K562 (cell line): ENCODE results near the gene ABCA4. TPM values are rescaled to one million over a fixed set of nuclear protein-coding genes. Genes with fewer than 3 reads are reported as not detected.

Source experiments
- ATAC-seq: fragments of 200-7000 bp; cut with Tn5 transposase; 3 replicates; pipeline ENCODE4 v1.9.1; 2020; ENCODE audit warnings: moderate library complexity
- BruUV-seq: library from RNA; stranded (reverse); fragments of 400-500 nt; replicated peaks from 2 replicates; lab custom pipeline; 2021; lab: Mats Ljungman, UMichigan
- CTCF ChIA-PET: fragments of 300-600 bp; formaldehyde crosslinking; extraction: SDS; loops from one replicate; lab custom pipeline; 2021; ENCODE audit warnings: low intra/inter-chr PET ratio; lab: Yijun Ruan, JAX
- POLR2A ChIA-PET: fragments of 300-600, 350-650 bp; sonication (Branson Sonifier 250); formaldehyde crosslinking; extraction: SDS; loops from one replicate; lab custom pipeline; 2021; ENCODE audit warnings: antibody characterized with exemption, inconsistent platforms; lab: Yijun Ruan, JAX
- DNase-seq, 4 experiments: peaks; one replicate each; pipeline versions ENCODE4 v3.0.0 to v3.0.0-alpha.2; 2011 to 2018; ENCODE audit warnings: low spot score in 3 of 4, mixed read lengths in 3 of 4; ENCODE audit errors: extremely low read depth in 1 of 4
- FAIRE-seq: peaks from 2 replicates; lab custom pipeline; 2011; peaks lifted over from hg19 to GRCh38; lab: Jason Lieb, UNC
- H2AFZ ChIP-seq: 2 replicates; pipeline ENCODE4 v1.6.0; 2011; ENCODE audit warnings: low read depth, low read length, control low read depth, inconsistent platforms
- H3K27ac ChIP-seq: fragments of 200-600 bp; 3 replicates; pipeline ENCODE4 v1.8.0; 2011; ENCODE audit warnings: low read depth, mild to moderate bottlenecking, control low read depth, inconsistent platforms, low read length, moderate library complexity, mixed read lengths; ENCODE audit errors: extremely low read depth
- H3K27me3 ChIP-seq, 2 experiments: fragments of 300-600 bp in 1 of 2; 2 replicates in 1 of 2; 3 replicates in 1 of 2; pipeline versions ENCODE4 v1.6.0 to v1.8.0; 2011; ENCODE audit warnings: inconsistent platforms in 2 of 2, low read length in 2 of 2, mild to moderate bottlenecking in 1 of 2, mixed read lengths in 1 of 2, moderate library complexity in 1 of 2; ENCODE audit not compliant: control insufficient read depth in 2 of 2, insufficient read depth in 2 of 2
- H3K36me3 ChIP-seq: fragments of 300-600 bp; 3 replicates; pipeline ENCODE4 v1.8.0; 2011; ENCODE audit warnings: mild to moderate bottlenecking, low read length, inconsistent platforms; ENCODE audit not compliant: control insufficient read depth, insufficient read depth
- H3K4me1 ChIP-seq, 2 experiments: fragments of 200-600 bp in 1 of 2; replicated peaks in 1 of 2; 2 replicates in 1 of 2; 3 replicates in 1 of 2; pipeline versions ENCODE4 v1.5.1 to v1.8.0; 2011; ENCODE audit warnings: inconsistent platforms in 2 of 2, low read length in 2 of 2, mild to moderate bottlenecking in 1 of 2, mixed read lengths in 1 of 2, moderate library complexity in 1 of 2; ENCODE audit not compliant: control insufficient read depth in 2 of 2, insufficient read depth in 2 of 2
- H3K4me2 ChIP-seq: 2 replicates; pipeline ENCODE4 v1.6.1; 2011; ENCODE audit warnings: low read length, control low read depth, inconsistent platforms, mixed read lengths; ENCODE audit not compliant: insufficient read depth
- H3K4me3 ChIP-seq: fragments of 200-600 bp; sonication (generic), shearing (Covaris generic); 2 replicates; pipeline ENCODE4 v1.5.1; 2016; ENCODE audit warnings: control low read depth, inconsistent platforms
- H3K79me2 ChIP-seq: fragments of 200-600 bp; 3 replicates; pipeline ENCODE4 v1.8.0; 2011; ENCODE audit warnings: low read length, inconsistent platforms; ENCODE audit not compliant: control insufficient read depth, insufficient read depth
- H3K9ac ChIP-seq, 2 experiments: 2 replicates each; pipeline versions ENCODE4 v1.6.0 to v1.6.1; 2011; ENCODE audit warnings: low read depth in 2 of 2, low read length in 2 of 2, control low read depth in 1 of 2, inconsistent platforms in 1 of 2, mild to moderate bottlenecking in 1 of 2, mixed read lengths in 1 of 2; ENCODE audit not compliant: insufficient read depth in 1 of 2
- H3K9me1 ChIP-seq: one replicate; pipeline ENCODE4 v1.6.0; 2011; ENCODE audit warnings: inconsistent platforms, mild to moderate bottlenecking, low read length, moderate library complexity; ENCODE audit not compliant: control insufficient read depth, insufficient read depth
- H3K9me3 ChIP-seq: replicated peaks from 2 replicates; pipeline ENCODE4 v1.5.1; 2011; ENCODE audit warnings: low read depth, low read length, inconsistent platforms; ENCODE audit not compliant: control insufficient read depth, insufficient read depth
- H4K20me1 ChIP-seq: replicated peaks from 2 replicates; pipeline ENCODE4 v1.6.1; 2011; ENCODE audit warnings: low read length, inconsistent platforms, mixed read lengths; ENCODE audit not compliant: control insufficient read depth, insufficient read depth
- BCL6 ChIP-seq: fragments of 250-450 bp; sonication (Bioruptor Pico); IDR thresholded peaks from 2 replicates; pipeline ENCODE4 v1.4.0; 2020
- C11orf30 ChIP-seq: fragments of 450-650 bp; IDR thresholded peaks from 2 replicates; pipeline ENCODE4 v1.6.1; 2016; ENCODE audit warnings: low read depth, mild to moderate bottlenecking
- COPS2 ChIP-seq: fragments of 450-650 bp; conservative IDR thresholded peaks from 2 replicates; pipeline ENCODE4 v1.6.1; 2016; ENCODE audit warnings: mild to moderate bottlenecking, moderate library complexity
- E2F8 ChIP-seq: fragments of 450-650 bp; IDR thresholded peaks from 2 replicates; pipeline ENCODE4 v1.7.1; 2018; ENCODE audit warnings: mild to moderate bottlenecking, low read depth; ENCODE audit not compliant: partially characterized antibody
- HMGXB4 ChIP-seq: sonication (generic); formaldehyde crosslinking; IDR thresholded peaks from 2 replicates; pipeline ENCODE4 v1.8.1; 2023; ENCODE audit warnings: mild to moderate bottlenecking, missing genetic modification reagents
- LARP7 ChIP-seq: fragments of 450-650 bp; IDR thresholded peaks from 2 replicates; pipeline ENCODE4 v1.6.1; 2016
- PTTG1 ChIP-seq: fragments of 450-650 bp; IDR thresholded peaks from 2 replicates; pipeline ENCODE4 v1.6.1; 2016; ENCODE audit warnings: low read depth, mild to moderate bottlenecking, missing genetic modification characterization, missing compliant biosample characterization
- RAD21 ChIP-seq, 2 experiments: fragments of 250-450 bp in 1 of 2; fragments of 450-650 bp in 1 of 2; sonication (Bioruptor Pico) in 1 of 2; formaldehyde crosslinking in 1 of 2; IDR thresholded peaks in 1 of 2; conservative IDR thresholded peaks in 1 of 2; 2 replicates each; pipeline versions ENCODE4 v1.4.0 to v1.8.0; 2020 to 2022; ENCODE audit warnings: mild to moderate bottlenecking in 2 of 2, moderate library complexity in 1 of 2
- STAG1 ChIP-seq: sonication (generic); formaldehyde crosslinking; IDR thresholded peaks from 2 replicates; pipeline ENCODE4 v1.5.0; 2020; ENCODE audit warnings: missing genetic modification reagents, borderline replicate concordance
- ZBTB2 ChIP-seq: fragments of 450-650 bp; IDR thresholded peaks from 2 replicates; pipeline ENCODE4 v1.6.1; 2016; ENCODE audit warnings: antibody characterized with exemption
- WGBS: fragments of 100-300 bp; shearing (Covaris generic); methylation state at CpG from one replicate; pipeline ENCODE4 v1.1.6; 2016; ENCODE audit warnings: low coverage, mixed read lengths; ENCODE audit not compliant: insufficient coverage; ENCODE audit errors: missing lambda C conversion rate; 5-methylcytosine and 5-hydroxymethylcytosine counted together
- in situ Hi-C: fragments of 300-500 bp; cut with MboI; formaldehyde crosslinking; loops from 4 replicates; pipeline ENCODE4 v1.15.0; 2018; ENCODE audit warnings: inconsistent platforms, mixed read lengths
- intact Hi-C: fragments of 100-400 bp; cut with micrococcal nuclease; formaldehyde crosslinking; loops from 2 replicates; pipeline ENCODE4 v1.14.2; 2022
- polyA plus RNA-seq, 8 experiments: library from polyadenylated mRNA; depleted of rRNA in 4 of 8; stranded (reverse) in 5 of 8; unstranded in 3 of 8; fragments of >200 nt; fragmentation: Nextera tagmentation in 2 of 8; fragmentation: Illumina TruSeq in 1 of 8; extraction: Ambion mirVana in 2 of 8; extraction: Trizol in 1 of 8; gene quantifications; 2 replicates each; pipeline versions ENCODE4 v1.2.1 to v1.2.3, GENCODE V29; 2011 to 2014; ENCODE audit warnings: inconsistent platforms in 1 of 8, missing spikeins in 1 of 8
- total RNA-seq, 7 experiments: library from RNA; depleted of rRNA in 6 of 7; stranded (reverse); fragments of >200 nt in 6 of 7; fragmentation: Illumina TruSeq in 2 of 7; extraction: Trizol in 2 of 7; gene quantifications; 2 replicates each; pipeline versions ENCODE4 v1.2.1 to v1.2.3, GENCODE V29; 2011 to 2021; ENCODE audit warnings: low replicate concordance in 1 of 7
- TF ChIP-seq, protein P1 (sequence below), 2 experiments: IDR thresholded peaks; 2 replicates each; pipeline ENCODE4 v1.6.1; 2012; ENCODE audit warnings: improper control_type of control experiment in 2 of 2, low read depth in 2 of 2, low read length in 2 of 2, borderline replicate concordance in 1 of 2
- TF ChIP-seq, protein P2 (sequence below): fragments of 450-650 bp; formaldehyde crosslinking; IDR thresholded peaks from 2 replicates; pipeline ENCODE4 v1.4.0; 2020; ENCODE audit warnings: mild to moderate bottlenecking, moderate library complexity

Gene ABCA4
- total and polyA plus RNA-seq, 9 of the 15 experiments (the other 6 are each of a cell fraction or from before 2014, with no cell fraction given): 0.01 to 0.04 TPM; not detected in 7

GRCh38 chr1:94115900-94116436 is 5.0 kb downstream of the ABCA4 start:
- intact Hi-C loops: no loop called here
- Histone ChIP-seq H2AFZ (no peak overlapping the region), H3K4me2 (no peak overlapping the region), H3K36me3 (no peaks in the 10 kb centered on the region), H3K9me1 (no peaks in the 10 kb centered on the region), H3K9me3 (no peaks in the 10 kb centered on the region), H3K4me3 (no peak overlapping the region), H3K9ac (no peak overlapping the region), H3K79me2 (no peaks in the 10 kb centered on the region), H3K4me1 (no peaks in the 10 kb centered on the region), H3K27ac (no peak overlapping the region), H4K20me1 (no peaks in the 10 kb centered on the region), H3K27me3 (peaks cover 3 to 41% of the 10 kb centered on the region in 2 experiments; a peak in 4 of 5 replicates)
- FAIRE-seq (no peak), ATAC-seq (no peak), DNase-seq (no peak)
- BruUV-seq: no TSS peak
- WGBS: 1% methylated on average over 5 of the region's 6 CpGs
- in situ Hi-C loops: no loop called here
- ChIA-PET CTCF (no interaction called here), POLR2A (no interaction called here)
- no peak for TF ChIP-seq E2F8
- TF ChIP-seq, protein P1, sequence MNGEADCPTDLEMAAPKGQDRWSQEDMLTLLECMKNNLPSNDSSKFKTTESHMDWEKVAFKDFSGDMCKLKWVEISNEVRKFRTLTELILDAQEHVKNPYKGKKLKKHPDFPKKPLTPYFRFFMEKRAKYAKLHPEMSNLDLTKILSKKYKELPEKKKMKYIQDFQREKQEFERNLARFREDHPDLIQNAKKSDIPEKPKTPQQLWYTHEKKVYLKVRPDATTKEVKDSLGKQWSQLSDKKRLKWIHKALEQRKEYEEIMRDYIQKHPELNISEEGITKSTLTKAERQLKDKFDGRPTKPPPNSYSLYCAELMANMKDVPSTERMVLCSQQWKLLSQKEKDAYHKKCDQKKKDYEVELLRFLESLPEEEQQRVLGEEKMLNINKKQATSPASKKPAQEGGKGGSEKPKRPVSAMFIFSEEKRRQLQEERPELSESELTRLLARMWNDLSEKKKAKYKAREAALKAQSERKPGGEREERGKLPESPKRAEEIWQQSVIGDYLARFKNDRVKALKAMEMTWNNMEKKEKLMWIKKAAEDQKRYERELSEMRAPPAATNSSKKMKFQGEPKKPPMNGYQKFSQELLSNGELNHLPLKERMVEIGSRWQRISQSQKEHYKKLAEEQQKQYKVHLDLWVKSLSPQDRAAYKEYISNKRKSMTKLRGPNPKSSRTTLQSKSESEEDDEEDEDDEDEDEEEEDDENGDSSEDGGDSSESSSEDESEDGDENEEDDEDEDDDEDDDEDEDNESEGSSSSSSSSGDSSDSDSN (IDR thresholded peaks at IDR 0.05; ENCODE audit: borderline replicate concordance in 1 of 2, low read depth in 2 of 2, low read length in 2 of 2): no peak
- no peak for TF ChIP-seq COPS2
- TF ChIP-seq LARP7: no peak
- TF ChIP-seq ZBTB2: no peak
- no peak for TF ChIP-seq RAD21 (CRISPR knock-in tag; conservative IDR thresholded peaks at IDR 0.05 in 1 of 2, IDR thresholded peaks at IDR 0.05 in 1 of 2)
- TF ChIP-seq HMGXB4 (CRISPR knock-in tag): no peak
- no peak for TF ChIP-seq C11orf30
- no peak for TF ChIP-seq BCL6
- TF ChIP-seq STAG1 (CRISPR knock-in tag): no peak
- TF ChIP-seq PTTG1 (tag): no peak
- TF ChIP-seq, protein P2, sequence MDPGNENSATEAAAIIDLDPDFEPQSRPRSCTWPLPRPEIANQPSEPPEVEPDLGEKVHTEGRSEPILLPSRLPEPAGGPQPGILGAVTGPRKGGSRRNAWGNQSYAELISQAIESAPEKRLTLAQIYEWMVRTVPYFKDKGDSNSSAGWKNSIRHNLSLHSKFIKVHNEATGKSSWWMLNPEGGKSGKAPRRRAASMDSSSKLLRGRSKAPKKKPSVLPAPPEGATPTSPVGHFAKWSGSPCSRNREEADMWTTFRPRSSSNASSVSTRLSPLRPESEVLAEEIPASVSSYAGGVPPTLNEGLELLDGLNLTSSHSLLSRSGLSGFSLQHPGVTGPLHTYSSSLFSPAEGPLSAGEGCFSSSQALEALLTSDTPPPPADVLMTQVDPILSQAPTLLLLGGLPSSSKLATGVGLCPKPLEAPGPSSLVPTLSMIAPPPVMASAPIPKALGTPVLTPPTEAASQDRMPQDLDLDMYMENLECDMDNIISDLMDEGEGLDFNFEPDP (CRISPR knock-in tag): no peak
